GM23248 (cell line): ENCODE results near the gene LRRTM2.

Experiments used
- EZH2 ChIP-seq: fragments of 200-600 bp; sonication (generic); IDR thresholded peaks from 2 replicates; pipeline ENCODE4 v1.6.1; 2018; ENCODE audit warnings: antibody characterized with exemption, mild to moderate bottlenecking; ENCODE audit not compliant: insufficient read depth, poor library complexity, severe bottlenecking
- EZH2phosphoT487 ChIP-seq: fragments of 200-600 bp; sonication (generic); IDR thresholded peaks from 2 replicates; pipeline ENCODE4 v1.6.1; 2018; ENCODE audit warnings: antibody characterized with exemption, moderate library complexity, mild to moderate bottlenecking, low read depth; ENCODE audit not compliant: insufficient read depth

- no peak for TF ChIP-seq EZH2phosphoT487
- no peak for TF ChIP-seq EZH2
Observed at GRCh38 chr5:138900281-138900965, 25.3 kb upstream of the LRRTM2 start.
